K562 (cell line): ENCODE data around the gene AP2M1. TPM values are rescaled to one million over a fixed set of nuclear protein-coding genes. Genes with fewer than 3 reads are reported as not detected.
"Not testable (repeated sequence)": the region's sequence is repeated elsewhere in the genome, so short reads cannot be mapped to it uniquely, and the experiment has no call there.

ENCODE experiments used
- ATAC-seq: fragments of 200-7000 bp; cut with Tn5 transposase; 3 replicates; pipeline ENCODE4 v1.9.1; 2020; ENCODE audit warnings: moderate library complexity
- BruUV-seq: library from RNA; stranded (reverse); fragments of 400-500 nt; replicated peaks from 2 replicates; lab custom pipeline; 2021; lab: Mats Ljungman, UMichigan
- CTCF ChIA-PET: fragments of 300-600 bp; formaldehyde crosslinking; extraction: SDS; loops from one replicate; lab custom pipeline; 2021; ENCODE audit warnings: low intra/inter-chr PET ratio; lab: Yijun Ruan, JAX
- POLR2A ChIA-PET: fragments of 300-600, 350-650 bp; sonication (Branson Sonifier 250); formaldehyde crosslinking; extraction: SDS; loops from one replicate; lab custom pipeline; 2021; ENCODE audit warnings: antibody characterized with exemption, inconsistent platforms; lab: Yijun Ruan, JAX
- DNase-seq, 4 experiments: peaks; one replicate each; pipeline versions ENCODE4 v3.0.0 to v3.0.0-alpha.2; 2011 to 2018; ENCODE audit warnings: low spot score in 3 of 4, mixed read lengths in 3 of 4; ENCODE audit errors: extremely low read depth in 1 of 4
- FAIRE-seq: peaks from 2 replicates; lab custom pipeline; 2011; peaks lifted over from hg19 to GRCh38; lab: Jason Lieb, UNC
- H2AFZ ChIP-seq: 2 replicates; pipeline ENCODE4 v1.6.0; 2011; ENCODE audit warnings: low read depth, low read length, control low read depth, inconsistent platforms
- H3K27ac ChIP-seq: fragments of 200-600 bp; 3 replicates; pipeline ENCODE4 v1.8.0; 2011; ENCODE audit warnings: low read depth, mild to moderate bottlenecking, control low read depth, inconsistent platforms, low read length, moderate library complexity, mixed read lengths; ENCODE audit errors: extremely low read depth
- H3K27me3 ChIP-seq, 2 experiments: fragments of 300-600 bp in 1 of 2; 2 replicates in 1 of 2; 3 replicates in 1 of 2; pipeline versions ENCODE4 v1.6.0 to v1.8.0; 2011; ENCODE audit warnings: inconsistent platforms in 2 of 2, low read length in 2 of 2, mild to moderate bottlenecking in 1 of 2, mixed read lengths in 1 of 2, moderate library complexity in 1 of 2; ENCODE audit not compliant: control insufficient read depth in 2 of 2, insufficient read depth in 2 of 2
- H3K36me3 ChIP-seq: fragments of 300-600 bp; 3 replicates; pipeline ENCODE4 v1.8.0; 2011; ENCODE audit warnings: mild to moderate bottlenecking, low read length, inconsistent platforms; ENCODE audit not compliant: control insufficient read depth, insufficient read depth
- H3K4me1 ChIP-seq, 2 experiments: fragments of 200-600 bp in 1 of 2; replicated peaks in 1 of 2; 2 replicates in 1 of 2; 3 replicates in 1 of 2; pipeline versions ENCODE4 v1.5.1 to v1.8.0; 2011; ENCODE audit warnings: inconsistent platforms in 2 of 2, low read length in 2 of 2, mild to moderate bottlenecking in 1 of 2, mixed read lengths in 1 of 2, moderate library complexity in 1 of 2; ENCODE audit not compliant: control insufficient read depth in 2 of 2, insufficient read depth in 2 of 2
- H3K4me2 ChIP-seq: 2 replicates; pipeline ENCODE4 v1.6.1; 2011; ENCODE audit warnings: low read length, control low read depth, inconsistent platforms, mixed read lengths; ENCODE audit not compliant: insufficient read depth
- H3K4me3 ChIP-seq: fragments of 200-600 bp; sonication (generic), shearing (Covaris generic); 2 replicates; pipeline ENCODE4 v1.5.1; 2016; ENCODE audit warnings: control low read depth, inconsistent platforms
- H3K79me2 ChIP-seq: fragments of 200-600 bp; 3 replicates; pipeline ENCODE4 v1.8.0; 2011; ENCODE audit warnings: low read length, inconsistent platforms; ENCODE audit not compliant: control insufficient read depth, insufficient read depth
- H3K9ac ChIP-seq, 2 experiments: 2 replicates each; pipeline versions ENCODE4 v1.6.0 to v1.6.1; 2011; ENCODE audit warnings: low read depth in 2 of 2, low read length in 2 of 2, control low read depth in 1 of 2, inconsistent platforms in 1 of 2, mild to moderate bottlenecking in 1 of 2, mixed read lengths in 1 of 2; ENCODE audit not compliant: insufficient read depth in 1 of 2
- H3K9me1 ChIP-seq: one replicate; pipeline ENCODE4 v1.6.0; 2011; ENCODE audit warnings: inconsistent platforms, mild to moderate bottlenecking, low read length, moderate library complexity; ENCODE audit not compliant: control insufficient read depth, insufficient read depth
- H3K9me3 ChIP-seq: replicated peaks from 2 replicates; pipeline ENCODE4 v1.5.1; 2011; ENCODE audit warnings: low read depth, low read length, inconsistent platforms; ENCODE audit not compliant: control insufficient read depth, insufficient read depth
- H4K20me1 ChIP-seq: replicated peaks from 2 replicates; pipeline ENCODE4 v1.6.1; 2011; ENCODE audit warnings: low read length, inconsistent platforms, mixed read lengths; ENCODE audit not compliant: control insufficient read depth, insufficient read depth
- CTCF ChIP-seq, 3 experiments: IDR thresholded peaks in 2 of 3; conservative IDR thresholded peaks in 1 of 3; 2 replicates each; pipeline ENCODE4 v1.5.1; 2011 to 2012; ENCODE audit warnings: low read length in 3 of 3, mild to moderate bottlenecking in 3 of 3, control low read depth in 2 of 3, improper control_type of control experiment in 1 of 3, inconsistent platforms in 1 of 3, low read depth in 1 of 3, mixed read lengths in 1 of 3, moderate library complexity in 1 of 3; ENCODE audit not compliant: insufficient read depth in 2 of 3
- RAD21 ChIP-seq, 2 experiments: fragments of 250-450 bp in 1 of 2; fragments of 450-650 bp in 1 of 2; sonication (Bioruptor Pico) in 1 of 2; formaldehyde crosslinking in 1 of 2; IDR thresholded peaks in 1 of 2; conservative IDR thresholded peaks in 1 of 2; 2 replicates each; pipeline versions ENCODE4 v1.4.0 to v1.8.0; 2020 to 2022; ENCODE audit warnings: mild to moderate bottlenecking in 2 of 2, moderate library complexity in 1 of 2
- WGBS: fragments of 100-300 bp; shearing (Covaris generic); methylation state at CpG from one replicate; pipeline ENCODE4 v1.1.6; 2016; ENCODE audit warnings: low coverage, mixed read lengths; ENCODE audit not compliant: insufficient coverage; ENCODE audit errors: missing lambda C conversion rate; 5-methylcytosine and 5-hydroxymethylcytosine counted together
- in situ Hi-C: fragments of 300-500 bp; cut with MboI; formaldehyde crosslinking; loops from 4 replicates; pipeline ENCODE4 v1.15.0; 2018; ENCODE audit warnings: inconsistent platforms, mixed read lengths
- intact Hi-C: fragments of 100-400 bp; cut with micrococcal nuclease; formaldehyde crosslinking; loops from 2 replicates; pipeline ENCODE4 v1.14.2; 2022
- polyA plus RNA-seq, 8 experiments: library from polyadenylated mRNA; depleted of rRNA in 4 of 8; stranded (reverse) in 5 of 8; unstranded in 3 of 8; fragments of >200 nt; fragmentation: Nextera tagmentation in 2 of 8; fragmentation: Illumina TruSeq in 1 of 8; extraction: Ambion mirVana in 2 of 8; extraction: Trizol in 1 of 8; gene quantifications; 2 replicates each; pipeline versions ENCODE4 v1.2.1 to v1.2.3, GENCODE V29; 2011 to 2014; ENCODE audit warnings: inconsistent platforms in 1 of 8, missing spikeins in 1 of 8
- total RNA-seq, 7 experiments: library from RNA; depleted of rRNA in 6 of 7; stranded (reverse); fragments of >200 nt in 6 of 7; fragmentation: Illumina TruSeq in 2 of 7; extraction: Trizol in 2 of 7; gene quantifications; 2 replicates each; pipeline versions ENCODE4 v1.2.1 to v1.2.3, GENCODE V29; 2011 to 2021; ENCODE audit warnings: low replicate concordance in 1 of 7

The AP2M1 gene
- total and polyA plus RNA-seq, 9 of the 15 experiments (the other 6 are each of a cell fraction or from before 2014, with no cell fraction given): 118 to 505 (median 296) TPM

- H3K4me3 ChIP-seq, H3K27me3 ChIP-seq, H3K79me2 ChIP-seq, H3K4me2 ChIP-seq, H4K20me1 ChIP-seq, H3K27ac ChIP-seq, H3K9me3 ChIP-seq, CTCF ChIA-PET, BruUV-seq, in situ Hi-C loops, H3K9me1 ChIP-seq, DNase-seq, H3K4me1 ChIP-seq: not testable (repeated sequence)
- WGBS: 64% methylated on average over 6 of the region's 6 CpGs
- ATAC-seq: peak; percentile 6; the same call in 1 of the 3 replicates
- Histone ChIP-seq H2AFZ (0 out of 2 replicates have a peak overlapping the region, but pooled peaks have one; percentile 57), H3K9ac (peak overlapping the region in 1 of 2 experiments; percentile 76; a peak in 1 of 4 replicates), H3K36me3 (peaks cover 13% of the 10 kb centered on the region; the same call in 2 of the 3 replicates)
- FAIRE-seq: peak; percentile 57
- POLR2A ChIA-PET: interaction anchor here (0.7 to 0.8 kb wide), 2 partner anchors 25 to 85 kb away, joined by 3 read pairs; no protein-coding TSS in a partner anchor
- intact Hi-C loops: loop anchor here (5.0 kb wide), 1 partner anchor 93 kb away; no protein-coding TSS in a partner anchor
- TF ChIP-seq CTCF (IDR thresholded peaks at IDR 0.05 in 2 of 3, conservative IDR thresholded peaks at IDR 0.05 in 1 of 3; ENCODE audit: insufficient read depth in 2 of 3, low read depth in 1 of 3, low read length in 3 of 3) (peak in 2 of 3 experiments; percentile 32 to 42; a peak in 4 of 6 replicates), RAD21 (CRISPR knock-in tag; conservative IDR thresholded peaks at IDR 0.05 in 1 of 2, IDR thresholded peaks at IDR 0.05 in 1 of 2) (peak in 1 of 2 experiments; percentile 41; a peak in 2 of 4 replicates)
These were observed 24.9 kb upstream of the AP2M1 start for GRCh38 chr3:184149770-184150169.
